ENCODE data around the gene RTP5. TPM values are rescaled to one million over a fixed set of nuclear protein-coding genes. Genes with fewer than 3 reads are reported as not detected.

The RTP5 gene
- total RNA-seq, 1 experiment from 2014 or later: not detected

DNA sequence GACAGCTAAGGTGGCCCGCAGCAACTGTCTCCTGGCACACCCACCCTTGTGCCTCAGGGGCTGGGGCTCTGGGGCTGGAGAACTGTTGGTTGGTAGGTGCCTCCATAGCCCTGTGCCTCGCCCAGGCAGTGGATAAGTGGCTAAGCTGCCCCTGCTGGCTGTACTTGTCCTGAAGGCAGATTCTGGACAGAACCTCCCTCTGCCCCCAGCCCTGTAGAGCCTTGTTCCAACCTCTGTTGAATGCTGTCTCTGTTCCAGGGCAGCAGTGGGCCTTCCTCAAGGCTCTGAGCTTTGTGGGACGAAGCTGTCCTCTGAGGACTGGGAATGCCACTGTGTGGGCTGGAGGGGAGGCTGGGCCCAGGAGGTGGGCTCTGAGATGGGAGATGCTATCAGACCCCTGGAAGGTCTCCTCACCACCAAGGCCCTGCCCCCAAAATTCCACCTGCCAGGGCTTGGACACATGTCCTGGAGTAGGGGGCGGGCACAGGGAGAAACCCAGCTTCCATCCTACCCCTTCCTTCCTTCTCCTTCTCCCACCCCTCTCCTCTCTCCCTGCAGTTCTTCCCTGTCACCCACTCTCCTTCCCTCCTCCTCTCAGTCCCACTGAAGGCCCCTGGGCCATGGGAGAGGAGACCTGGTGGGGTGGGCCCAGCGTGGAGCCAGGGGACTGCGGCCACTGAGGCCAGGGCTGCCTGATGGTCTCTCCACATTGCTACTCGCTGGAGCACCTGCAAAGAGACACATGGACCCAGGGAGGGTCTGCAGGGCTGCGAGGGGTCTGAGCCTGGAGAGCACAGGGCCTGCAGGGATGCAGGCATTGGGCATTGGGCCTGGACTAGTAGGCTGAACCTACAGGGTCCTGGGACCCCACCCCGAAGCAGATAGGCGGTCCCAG lies 9.1 kb upstream of the RTP5 start:
- no peaks in the 10 kb centered on the region; the same call in 1 of the 2 replicates for H3K27me3 ChIP-seq (ENCODE audit: insufficient read depth, low read length)
- no peak overlapping the region for H2AK5ac ChIP-seq (ENCODE audit: insufficient read length, low read length)
- H3K4me3 Mint-ChIP-seq: no peak overlapping the region
- no peaks in the 10 kb centered on the region for H3K79me1 ChIP-seq (ENCODE audit: insufficient read depth, low read depth, low read length, poor library complexity, severe bottlenecking)
- peaks cover 13% of the 10 kb centered on the region for H3K27me3 Mint-ChIP-seq (ENCODE audit: low read depth)
- H4K20me1 ChIP-seq (ENCODE audit: control insufficient read depth, insufficient read depth, insufficient read length): peaks cover 6% of the 10 kb centered on the region
- peaks cover 0 to 6% (median 0%) of the 10 kb centered on the region in 3 experiments; a peak in 2 of 7 replicates for H3K36me3 Mint-ChIP-seq (ENCODE audit: insufficient read depth in 1 of 3, low read depth in 3 of 3)
- no peak overlapping the region for H3T11ph ChIP-seq (ENCODE audit: low read length)
- H3K23me2 ChIP-seq (ENCODE audit: insufficient read length, low read depth, low read length, poor library complexity, severe bottlenecking): no peaks in the 10 kb centered on the region
- peaks cover 15 to 17% of the 10 kb centered on the region in 2 experiments for H3K9me3 Mint-ChIP-seq
- H2BK12ac ChIP-seq (ENCODE audit: insufficient read length, low read depth, low read length): no peak overlapping the region
- no peak overlapping the region for H4K91ac ChIP-seq (ENCODE audit: insufficient read length, low read depth, low read length)
- no peak overlapping the region for H4K8ac ChIP-seq (replicated peaks; ENCODE audit: insufficient read length, low read depth, low read length)
- H3K56ac ChIP-seq (ENCODE audit: insufficient read length, low read depth, low read length): no peak overlapping the region
- H3K4me1 ChIP-seq (ENCODE audit: insufficient read depth, low read length): no peaks in the 10 kb centered on the region; the same call in 1 of the 2 replicates
- H3K23ac ChIP-seq (ENCODE audit: insufficient read length, low read depth, low read length): no peak overlapping the region
- H3K18ac ChIP-seq (ENCODE audit: insufficient read length, low read depth, low read length): no peak overlapping the region
- no peaks in the 10 kb centered on the region for H3K79me2 ChIP-seq (ENCODE audit: insufficient read depth, low read length)
- H3K9me3 ChIP-seq (ENCODE audit: control insufficient read depth, low read depth, low read length): no peaks in the 10 kb centered on the region
- no peak overlapping the region for H3K9ac ChIP-seq (ENCODE audit: extremely low read depth, insufficient read length, low read length)
- no peak overlapping the region for H2BK5ac ChIP-seq (ENCODE audit: insufficient read length, low read length)
- peaks cover 6 to 17% of the 10 kb centered on the region in 2 experiments for H3K4me1 Mint-ChIP-seq
- H2BK15ac ChIP-seq (ENCODE audit: low read depth, low read length): no peak overlapping the region
- DNase-seq: no peak
- H3K4ac ChIP-seq (ENCODE audit: low read depth, low read length): no peak overlapping the region
- no peak overlapping the region; the same call in 1 of the 2 replicates for H3K14ac ChIP-seq (ENCODE audit: insufficient read depth, low read length)
- H2AFZ ChIP-seq (ENCODE audit: low read length): no peak overlapping the region
- no peak overlapping the region for H3K27ac ChIP-seq (ENCODE audit: insufficient read length, low read depth, low read length)
- H3K4me2 ChIP-seq (ENCODE audit: insufficient read depth, insufficient read length, low read length): no peak overlapping the region
- no peak overlapping the region for H2BK20ac ChIP-seq (ENCODE audit: low read depth, low read length, poor library complexity, severe bottlenecking)
- H3K27ac Mint-ChIP-seq: peak overlapping the region in 1 of 3 experiments; percentile 72; a peak in 1 of 7 replicates
- no CpG with 5 or more reads among the region's 10 CpGs for WGBS (ENCODE audit: extremely low coverage, insufficient read length, low lambda C conversion rate)
- TF ChIP-seq, protein P1, sequence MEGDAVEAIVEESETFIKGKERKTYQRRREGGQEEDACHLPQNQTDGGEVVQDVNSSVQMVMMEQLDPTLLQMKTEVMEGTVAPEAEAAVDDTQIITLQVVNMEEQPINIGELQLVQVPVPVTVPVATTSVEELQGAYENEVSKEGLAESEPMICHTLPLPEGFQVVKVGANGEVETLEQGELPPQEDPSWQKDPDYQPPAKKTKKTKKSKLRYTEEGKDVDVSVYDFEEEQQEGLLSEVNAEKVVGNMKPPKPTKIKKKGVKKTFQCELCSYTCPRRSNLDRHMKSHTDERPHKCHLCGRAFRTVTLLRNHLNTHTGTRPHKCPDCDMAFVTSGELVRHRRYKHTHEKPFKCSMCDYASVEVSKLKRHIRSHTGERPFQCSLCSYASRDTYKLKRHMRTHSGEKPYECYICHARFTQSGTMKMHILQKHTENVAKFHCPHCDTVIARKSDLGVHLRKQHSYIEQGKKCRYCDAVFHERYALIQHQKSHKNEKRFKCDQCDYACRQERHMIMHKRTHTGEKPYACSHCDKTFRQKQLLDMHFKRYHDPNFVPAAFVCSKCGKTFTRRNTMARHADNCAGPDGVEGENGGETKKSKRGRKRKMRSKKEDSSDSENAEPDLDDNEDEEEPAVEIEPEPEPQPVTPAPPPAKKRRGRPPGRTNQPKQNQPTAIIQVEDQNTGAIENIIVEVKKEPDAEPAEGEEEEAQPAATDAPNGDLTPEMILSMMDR (conservative IDR thresholded peaks at IDR 0.05): no peak
- H4K5ac ChIP-seq (ENCODE audit: insufficient read length, low read depth, low read length): no peak overlapping the region
- H2BK120ac ChIP-seq (ENCODE audit: low read depth, low read length, poor library complexity, severe bottlenecking): no peak overlapping the region

Measured in H9 (cell line).